Endothelial cell of umbilical vein (primary cell): Measurements from ENCODE around the gene TYRO3. TPM values are rescaled to one million over a fixed set of nuclear protein-coding genes. Genes with fewer than 3 reads are reported as not detected.

Experiments
- BruUV-seq: library from RNA; stranded (reverse); fragments of 400-500 nt; replicated peaks from 2 replicates; lab custom pipeline; 2021; lab: Mats Ljungman, UMichigan
- CTCF ChIA-PET: fragments of 300-600, 350-600 bp; sonication (Branson Sonifier 250); formaldehyde crosslinking; loops from one replicate; lab custom pipeline; 2021; ENCODE audit warnings: antibody characterized with exemption, inconsistent platforms; lab: Charles Lee
- POLR2A ChIA-PET: fragments of 300-600, 350-600 bp; sonication (Branson Sonifier 250); formaldehyde crosslinking; loops from one replicate; lab custom pipeline; 2021; ENCODE audit warnings: antibody characterized with exemption, inconsistent platforms; lab: Charles Lee
- DNase-seq: peaks from one replicate; pipeline ENCODE4 v3.0.0-alpha.2; 2011; ENCODE audit warnings: low read depth, low spot score
- FAIRE-seq: peaks from 2 replicates; lab custom pipeline; 2011; peaks lifted over from hg19 to GRCh38; lab: Jason Lieb, UNC
- H2AFZ ChIP-seq: 2 replicates; pipeline ENCODE4 v1.6.0; 2012; ENCODE audit warnings: low read depth, low read length, control low read depth, inconsistent platforms
- H3K27ac ChIP-seq: 2 replicates; pipeline ENCODE4 v1.5.1; 2011; ENCODE audit warnings: low read depth, mild to moderate bottlenecking, control low read depth, low read length, moderate library complexity; ENCODE audit not compliant: insufficient read depth
- H3K27me3 ChIP-seq, 2 experiments: 2 replicates each; pipeline versions ENCODE4 v1.6.0 to v1.6.1; 2011; ENCODE audit warnings: low read length in 2 of 2, mixed read lengths in 1 of 2; ENCODE audit not compliant: control insufficient read depth in 2 of 2, insufficient read depth in 2 of 2
- H3K36me3 ChIP-seq, 2 experiments: 2 replicates in 1 of 2; 3 replicates in 1 of 2; pipeline ENCODE4 v1.5.1; 2011; ENCODE audit warnings: low read length in 2 of 2, mild to moderate bottlenecking in 1 of 2, moderate library complexity in 1 of 2; ENCODE audit not compliant: control insufficient read depth in 2 of 2, insufficient read depth in 2 of 2; ENCODE audit errors: extremely low read depth in 1 of 2
- H3K4me1 ChIP-seq: 3 replicates; pipeline ENCODE4 v1.5.1; 2011; ENCODE audit warnings: mild to moderate bottlenecking, low read length; ENCODE audit not compliant: control insufficient read depth, insufficient read depth; ENCODE audit errors: extremely low read depth
- H3K4me2 ChIP-seq: 2 replicates; pipeline ENCODE4 v1.6.1; 2011; ENCODE audit warnings: low read length, control low read depth, mixed read lengths; ENCODE audit not compliant: insufficient read depth
- H3K4me3 ChIP-seq, 3 experiments: fragments of 200-600 bp in 1 of 3; sonication (generic), shearing (Covaris generic) in 1 of 3; replicated peaks in 1 of 3; 2 replicates each; pipeline ENCODE4 v1.5.1; 2011 to 2016; ENCODE audit warnings: control low read depth in 3 of 3, low read length in 3 of 3, mild to moderate bottlenecking in 2 of 3, inconsistent platforms in 1 of 3, low read depth in 1 of 3, moderate library complexity in 1 of 3; ENCODE audit not compliant: insufficient read depth in 1 of 3
- H3K79me2 ChIP-seq: 2 replicates; pipeline ENCODE4 v1.6.0; 2012; ENCODE audit warnings: low read length, inconsistent platforms; ENCODE audit not compliant: control insufficient read depth, insufficient read depth
- H3K9ac ChIP-seq: replicated peaks from 2 replicates; pipeline ENCODE3; 2011; ENCODE audit warnings: low read length, control low read depth; ENCODE audit not compliant: insufficient read depth; ENCODE audit errors: extremely low read depth
- H3K9me1 ChIP-seq: replicated peaks from 3 replicates; pipeline ENCODE4 v1.6.0; 2011; ENCODE audit warnings: mild to moderate bottlenecking, low read length; ENCODE audit not compliant: control insufficient read depth, insufficient read depth; ENCODE audit errors: extremely low read depth
- H3K9me3 ChIP-seq: replicated peaks from 2 replicates; pipeline ENCODE4 v1.5.1; 2012; ENCODE audit warnings: low read length, inconsistent platforms; ENCODE audit not compliant: control insufficient read depth, insufficient read depth
- H4K20me1 ChIP-seq: replicated peaks from 2 replicates; pipeline ENCODE3; 2011; ENCODE audit warnings: mild to moderate bottlenecking, low read length; ENCODE audit not compliant: control insufficient read depth, insufficient read depth; ENCODE audit errors: extremely low read depth
- EZH2 ChIP-seq: IDR thresholded peaks from 2 replicates; pipeline ENCODE4 v1.6.1; 2012; ENCODE audit warnings: borderline replicate concordance, low read depth, mild to moderate bottlenecking, moderate library complexity, low read length, inconsistent platforms; ENCODE audit not compliant: severe bottlenecking
- GATA2 ChIP-seq: IDR thresholded peaks from 2 replicates; pipeline ENCODE4 v1.7.0; 2011; ENCODE audit warnings: low read depth, mild to moderate bottlenecking, moderate library complexity, mixed read lengths, low read length; ENCODE audit not compliant: insufficient read length, insufficient read depth
- MAX ChIP-seq: IDR thresholded peaks from 2 replicates; pipeline ENCODE4 v1.6.1; 2011; ENCODE audit not compliant: insufficient read depth, insufficient read length
- MYC ChIP-seq: IDR thresholded peaks from one replicate; pipeline ENCODE4 v1.6.1; 2011; ENCODE audit warnings: mild to moderate bottlenecking, low read depth, low read length
- POLR2A ChIP-seq: IDR thresholded peaks from 2 replicates; pipeline ENCODE4 v1.6.1; 2012; ENCODE audit warnings: low read depth, mild to moderate bottlenecking, control low read depth, low read length
- POLR2AphosphoS5 ChIP-seq: IDR thresholded peaks from 2 replicates; pipeline ENCODE4 v1.6.1; 2012; ENCODE audit warnings: low read depth, mild to moderate bottlenecking, control low read depth, low read length, moderate library complexity; ENCODE audit not compliant: insufficient read depth
- dilution Hi-C: fragments of 300-500 bp; cut with MboI; formaldehyde crosslinking; loops from one replicate; pipeline ENCODE4 v1.15.0; 2019; ENCODE audit warnings: low sequenced_read_pairs; ENCODE audit not compliant: extremely low pct_ligation_motif_present
- intact Hi-C: fragments of 100-400 bp; cut with micrococcal nuclease; formaldehyde crosslinking; loops from one replicate; pipeline ENCODE4 v1.10.0; 2022
- polyA plus RNA-seq, 4 experiments: library from polyadenylated mRNA; depleted of rRNA in 3 of 4; stranded (reverse) in 3 of 4; unstranded in 1 of 4; fragments of >200 nt; gene quantifications; 2 replicates each; pipeline versions ENCODE4 v1.2.1 to v1.2.3, GENCODE V29; 2011 to 2012; ENCODE audit warnings: missing spikeins in 1 of 4
- total RNA-seq: library from RNA; stranded (reverse); gene quantifications from 2 replicates; pipeline ENCODE4 v1.2.3, GENCODE V29; 2021

Gene TYRO3
- total and polyA plus RNA-seq, 2 donors (not counting 3 experiments of a cell fraction or from before 2014, with no cell fraction given): 14.1 to 14.5 TPM

GRCh38 chr15:41577863-41578735 is 19.1 kb downstream of the TYRO3 start:
- intact Hi-C loops (no loop called here), dilution Hi-C loops (no loop called here)
- Histone ChIP-seq H3K9me3 (no peaks in the 10 kb centered on the region), H3K4me2 (no peak overlapping the region), H2AFZ (no peak overlapping the region), H3K9ac (no peak overlapping the region), H4K20me1 (no peaks in the 10 kb centered on the region), H3K27me3 (no peaks in the 10 kb centered on the region), H3K79me2 (no peaks in the 10 kb centered on the region), H3K4me1 (no peaks in the 10 kb centered on the region), H3K27ac (no peak overlapping the region), H3K9me1 (no peaks in the 10 kb centered on the region), H3K4me3 (no peak overlapping the region), H3K36me3 (peaks cover 0 to 4% of the 10 kb centered on the region in 2 experiments)
- ChIA-PET CTCF (interaction anchor here (1.0 to 3.9 kb wide), 3 partner anchors 8 to 112 kb away, joined by 3 to 20 read pairs (median 5); no protein-coding TSS in a partner anchor), POLR2A (no interaction called here)
- no peak for FAIRE-seq
- TF ChIP-seq MAX (no peak), MYC (no peak), POLR2A (no peak), EZH2 (no peak), GATA2 (no peak), POLR2AphosphoS5 (no peak)
- DNase-seq: no peak
- no TSS peak for BruUV-seq
